Fibroblast of skin of abdomen (primary cell): Measurements from ENCODE around the gene ARHGEF33. TPM values are rescaled to one million over a fixed set of nuclear protein-coding genes. Genes with fewer than 3 reads are reported as not detected.

Experiments
- DNase-seq: peaks from one replicate; pipeline ENCODE4 v3.0.0-alpha.2; 2013
- polyA plus RNA-seq, 2 experiments: library from polyadenylated mRNA; unstranded; fragments of 120-200 nt; gene quantifications; one replicate each; pipeline ENCODE4 v1.2.1, GENCODE V29; 2013; ENCODE audit not compliant: insufficient read length in 2 of 2

ARHGEF33 gene
- 0.48 TPM for polyA plus RNA-seq (2013, experiment 1 of 2; ENCODE audit: insufficient read length)
- polyA plus RNA-seq (2013, experiment 2 of 2; ENCODE audit: insufficient read length), result 0.69 TPM

- DNase-seq, result no peak
Measured at GRCh38 chr2:38889575-38889974, at the start of gene ARHGEF33. Gene ARHGEF33, plus strand, starts transcription at chr2:38889875. Its CDS starts 29,573 bp downstream, at chr2:38919448.

GRCh38 chr2:38850045-38850444 lies 39.6 kb upstream of the ARHGEF33 start:
- no peak for DNase-seq

GRCh38 chr2:38856165-38856564 lies 33.5 kb upstream of the ARHGEF33 start:
- DNase-seq, result peak; percentile 4

GRCh38 chr2:38862476-38862875 lies 27.2 kb upstream of the ARHGEF33 start:
- DNase-seq, result no peak

GRCh38 chr2:38863061-38863695 lies 26.5 kb upstream of the ARHGEF33 start:
- DNase-seq, result no peak

GRCh38 chr2:38866773-38867443 lies 22.8 kb upstream of the ARHGEF33 start:
- DNase-seq, result no peak

GRCh38 chr2:38871432-38871831 lies 18.2 kb upstream of the ARHGEF33 start:
- no peak for DNase-seq

- no peak for DNase-seq
Measured at GRCh38 chr2:38873763-38874162, 15.9 kb upstream of the ARHGEF33 start.

GRCh38 chr2:38875227-38875575 lies 14.5 kb upstream of the ARHGEF33 start:
- DNase-seq, result no peak

- DNase-seq, result peak; percentile 77
Measured at GRCh38 chr2:38875576-38876367, 13.9 kb upstream of the ARHGEF33 start, which contains the start of the genes DHX57 and MORN2. Gene DHX57, minus strand, starts transcription at chr2:38875934. Its CDS starts 7,529 bp downstream, at chr2:38868405. Gene MORN2, plus strand, starts transcription at chr2:38875976.

- DNase-seq, result no peak
Measured at GRCh38 chr2:38876407-38876806, 13.3 kb upstream of the ARHGEF33 start.

- no peak for DNase-seq
Measured at GRCh38 chr2:38886063-38886462, 3.6 kb upstream of the ARHGEF33 start.

GRCh38 chr2:38887347-38887746 lies 2.3 kb upstream of the ARHGEF33 start:
- no peak for DNase-seq

- no peak for DNase-seq
Measured at GRCh38 chr2:38887902-38888554, 1.6 kb upstream of the ARHGEF33 start.

GRCh38 chr2:38889045-38889444 lies 630 bp upstream of the ARHGEF33 start:
- DNase-seq, result no peak

- no peak for DNase-seq
Measured at GRCh38 chr2:38892819-38893218, 3.1 kb downstream of the ARHGEF33 start.

GRCh38 chr2:38898256-38898655 lies 8.6 kb downstream of the ARHGEF33 start:
- DNase-seq, result no peak

- no peak for DNase-seq
Measured at GRCh38 chr2:38900726-38901125, 11.1 kb downstream of the ARHGEF33 start.

- DNase-seq, result no peak
Measured at GRCh38 chr2:38905251-38905650, 15.6 kb downstream of the ARHGEF33 start.

- no peak for DNase-seq
Measured at GRCh38 chr2:38907242-38907641, 17.6 kb downstream of the ARHGEF33 start.

- DNase-seq, result no peak
Measured at GRCh38 chr2:38907743-38908562, 18.3 kb downstream of the ARHGEF33 start.

GRCh38 chr2:38909872-38910271 lies 20.2 kb downstream of the ARHGEF33 start:
- no peak for DNase-seq
